22Rv1 (cell line): ENCODE measurements around the gene KIF25.

Source experiments
- ZFX ChIP-seq: fragments of 450-650 bp; IDR thresholded peaks from 2 replicates; pipeline ENCODE4 v1.6.1; 2017; ENCODE audit warnings: antibody characterized with exemption, borderline replicate concordance
- TF ChIP-seq, protein P1 (sequence below): fragments of 450-650 bp; IDR thresholded peaks from 2 replicates; pipeline ENCODE4 v1.5.1; 2017; ENCODE audit warnings: mild to moderate bottlenecking

DNA sequence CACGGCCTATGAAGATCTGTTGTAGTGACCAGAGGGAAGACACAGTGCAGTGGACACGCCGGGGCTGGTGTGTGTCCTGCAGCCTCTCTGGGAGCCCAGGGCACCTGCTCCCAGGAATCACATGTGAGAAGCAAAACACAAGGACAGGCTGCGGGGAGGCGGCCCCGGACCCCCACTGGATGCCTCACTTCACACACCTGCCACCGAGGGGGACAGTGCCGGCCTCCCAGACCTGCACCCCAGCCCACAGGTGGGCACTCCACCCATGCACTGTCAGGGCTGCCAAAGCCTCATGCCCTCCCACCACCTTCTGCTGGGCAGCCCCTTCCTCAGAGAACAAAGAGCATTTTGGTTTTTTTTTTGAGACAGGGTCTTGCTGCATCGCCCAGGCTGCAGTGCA lies 54.2 kb downstream of the KIF25 start:
- TF ChIP-seq, protein P1, sequence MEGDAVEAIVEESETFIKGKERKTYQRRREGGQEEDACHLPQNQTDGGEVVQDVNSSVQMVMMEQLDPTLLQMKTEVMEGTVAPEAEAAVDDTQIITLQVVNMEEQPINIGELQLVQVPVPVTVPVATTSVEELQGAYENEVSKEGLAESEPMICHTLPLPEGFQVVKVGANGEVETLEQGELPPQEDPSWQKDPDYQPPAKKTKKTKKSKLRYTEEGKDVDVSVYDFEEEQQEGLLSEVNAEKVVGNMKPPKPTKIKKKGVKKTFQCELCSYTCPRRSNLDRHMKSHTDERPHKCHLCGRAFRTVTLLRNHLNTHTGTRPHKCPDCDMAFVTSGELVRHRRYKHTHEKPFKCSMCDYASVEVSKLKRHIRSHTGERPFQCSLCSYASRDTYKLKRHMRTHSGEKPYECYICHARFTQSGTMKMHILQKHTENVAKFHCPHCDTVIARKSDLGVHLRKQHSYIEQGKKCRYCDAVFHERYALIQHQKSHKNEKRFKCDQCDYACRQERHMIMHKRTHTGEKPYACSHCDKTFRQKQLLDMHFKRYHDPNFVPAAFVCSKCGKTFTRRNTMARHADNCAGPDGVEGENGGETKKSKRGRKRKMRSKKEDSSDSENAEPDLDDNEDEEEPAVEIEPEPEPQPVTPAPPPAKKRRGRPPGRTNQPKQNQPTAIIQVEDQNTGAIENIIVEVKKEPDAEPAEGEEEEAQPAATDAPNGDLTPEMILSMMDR = no peak
- TF ChIP-seq ZFX = no peak
